Measurements from ENCODE around the gene OR51E1.

OR51E1 gene

GRCh38 chr11:4695442-4695841 is 51.7 kb downstream of the OR51E1 start:
- no peak for TF ChIP-seq CTCF (conservative IDR thresholded peaks at IDR 0.05; ENCODE audit: low read length)
- no peak overlapping the region for H3K4me3 ChIP-seq (ENCODE audit: low read length)
- DNase-seq (ENCODE audit: low read depth) = no peak

- no peak for TF ChIP-seq CTCF (conservative IDR thresholded peaks at IDR 0.05; ENCODE audit: low read length)
- no peak within 1 kb of the TSS for H3K4me3 ChIP-seq (ENCODE audit: low read length)
- DNase-seq (ENCODE audit: low read depth) = peak; percentile 1
Observed at GRCh38 chr11:4697585-4697984, 53.8 kb downstream of the OR51E1 start, which contains the start of gene OR51E2. OR51E2 (minus strand) TSS chr11:4697853; CDS start chr11:4682711, 15,142 bp downstream.

- DNase-seq (ENCODE audit: low read depth) = no peak
- no peak overlapping the region for H3K4me3 ChIP-seq (ENCODE audit: low read length)
- no peak for TF ChIP-seq CTCF (conservative IDR thresholded peaks at IDR 0.05; ENCODE audit: low read length)
Observed at GRCh38 chr11:4699697-4700435, 56.1 kb downstream of the OR51E1 start.

- H3K4me3 ChIP-seq (ENCODE audit: low read length) = no peak overlapping the region
- no peak for TF ChIP-seq CTCF (conservative IDR thresholded peaks at IDR 0.05; ENCODE audit: low read length)
- DNase-seq (ENCODE audit: low read depth) = no peak
Observed at GRCh38 chr11:4700436-4700820, 56.6 kb downstream of the OR51E1 start.

GRCh38 chr11:4704054-4704789 is 60.4 kb downstream of the OR51E1 start, which contains the start of gene MMP26:
MMP26 (plus strand) TSS chr11:4704784.
- no peak for DNase-seq (ENCODE audit: low read depth)
- no peak for TF ChIP-seq CTCF (conservative IDR thresholded peaks at IDR 0.05; ENCODE audit: low read length)

GRCh38 chr11:4704790-4705334 is 61.1 kb downstream of the OR51E1 start:
- TF ChIP-seq CTCF (conservative IDR thresholded peaks at IDR 0.05; ENCODE audit: low read length) = no peak
- DNase-seq (ENCODE audit: low read depth) = no peak
- no peak overlapping the region for H3K4me3 ChIP-seq (ENCODE audit: low read length)

More at GRCh38 chr11:4704054-4704789, 60.4 kb downstream of the OR51E1 start, which contains the start of gene MMP26:
- H3K4me3 ChIP-seq (ENCODE audit: low read length) = no peak within 1 kb of the TSS

Data from AG10803 (cell line).